WERI-Rb-1 (cell line): ENCODE data around the gene KIAA0408.

Experiments
- DNase-seq: peaks from one replicate; pipeline ENCODE4 v3.0.0-alpha.2; 2020
- H3K27ac ChIP-seq: fragments of 250-450 bp; sonication (Bioruptor Pico); 2 replicates; pipeline ENCODE4 v1.5.1; 2020; ENCODE audit warnings: mild to moderate bottlenecking, moderate library complexity
- H3K27me3 ChIP-seq: fragments of 250-450 bp; sonication (Bioruptor Pico); 2 replicates; pipeline ENCODE4 v1.5.1; 2021; ENCODE audit warnings: mild to moderate bottlenecking, low read depth, moderate library complexity; ENCODE audit not compliant: insufficient read depth, severe bottlenecking
- H3K36me3 ChIP-seq: fragments of 250-450 bp; sonication (Bioruptor Pico); 2 replicates; pipeline ENCODE4 v1.5.1; 2020; ENCODE audit warnings: mild to moderate bottlenecking, moderate library complexity
- H3K4me3 ChIP-seq: 2 replicates; pipeline ENCODE4 v1.5.1; 2011; ENCODE audit warnings: low read depth, mild to moderate bottlenecking, control low read depth, low read length
- H3K9me3 ChIP-seq: fragments of 250-450 bp; sonication (Bioruptor Pico); 2 replicates; pipeline ENCODE4 v1.5.1; 2021; ENCODE audit warnings: mild to moderate bottlenecking, moderate library complexity; ENCODE audit not compliant: severe bottlenecking
- CTCF ChIP-seq: IDR thresholded peaks from 2 replicates; pipeline ENCODE4 v1.5.1; 2011; ENCODE audit warnings: low read depth, mild to moderate bottlenecking, control low read depth, inconsistent platforms, low read length

Gene KIAA0408

GRCh38 chr6:127471379-127472255, 12.4 kb upstream of the KIAA0408 start:
- peaks cover 75% of the 10 kb centered on the region for H3K36me3 ChIP-seq
- no peaks in the 10 kb centered on the region for H3K27me3 ChIP-seq
- H3K9me3 ChIP-seq: no peaks in the 10 kb centered on the region
- no peak overlapping the region for H3K4me3 ChIP-seq
- H3K27ac ChIP-seq: no peak overlapping the region
- no peak for DNase-seq
- no peak for TF ChIP-seq CTCF

- TF ChIP-seq CTCF: no peak
- Histone ChIP-seq H3K27ac (no peak overlapping the region), H3K36me3 (peaks cover 51% of the 10 kb centered on the region), H3K9me3 (no peaks in the 10 kb centered on the region), H3K4me3 (no peak overlapping the region), H3K27me3 (no peaks in the 10 kb centered on the region)
- no peak for DNase-seq
Measured at GRCh38 chr6:127468936-127469335, 9.7 kb upstream of the KIAA0408 start.

GRCh38 chr6:127466416-127466815, 7.2 kb upstream of the KIAA0408 start:
- H3K27me3 ChIP-seq: no peaks in the 10 kb centered on the region
- H3K27ac ChIP-seq: no peak overlapping the region
- peaks cover 29% of the 10 kb centered on the region for H3K36me3 ChIP-seq
- no peak for DNase-seq
- H3K4me3 ChIP-seq: no peak overlapping the region
- no peak for TF ChIP-seq CTCF
- H3K9me3 ChIP-seq: no peaks in the 10 kb centered on the region

- no peaks in the 10 kb centered on the region for H3K9me3 ChIP-seq
Measured at GRCh38 chr6:127464881-127465459, 5.8 kb upstream of the KIAA0408 start.

GRCh38 chr6:127464161-127464880, 5.1 kb upstream of the KIAA0408 start:
- H3K4me3 ChIP-seq: no peak overlapping the region
- DNase-seq: no peak
- TF ChIP-seq CTCF: no peak
- H3K36me3 ChIP-seq: peaks cover 19% of the 10 kb centered on the region
- no peak overlapping the region for H3K27ac ChIP-seq
- H3K9me3 ChIP-seq: no peaks in the 10 kb centered on the region
- H3K27me3 ChIP-seq: no peaks in the 10 kb centered on the region

More at GRCh38 chr6:127464881-127465459, 5.8 kb upstream of the KIAA0408 start:
- no peak overlapping the region for H3K4me3 ChIP-seq
- H3K27me3 ChIP-seq: no peaks in the 10 kb centered on the region
- peak; percentile 82 for TF ChIP-seq CTCF
- H3K36me3 ChIP-seq: peaks cover 24% of the 10 kb centered on the region
- DNase-seq: peak; percentile 85
- no peak overlapping the region for H3K27ac ChIP-seq
